ENCODE data around the gene ALMS1.

- TF ChIP-seq CTCF (conservative IDR thresholded peaks at IDR 0.05) (no peak), ZFX (IDR thresholded peaks at IDR 0.05) (no peak)
Observed at GRCh38 chr2:73610111-73610510, 224.5 kb downstream of the ALMS1 start.
